ENCODE measurements around the gene ASRGL1. TPM values are rescaled to one million over a fixed set of nuclear protein-coding genes. Genes with fewer than 3 reads are reported as not detected.

Gene ASRGL1
- total and polyA plus RNA-seq, 2 of the 13 experiments (the other 11 are each of a cell fraction or from before 2014, with no cell fraction given): 50.8 to 97.5 TPM

- H3K27ac ChIP-seq (ENCODE audit: extremely low read length, insufficient read depth, low read length): peak overlapping the region; percentile 30
- no peaks in the 10 kb centered on the region for H3K9me3 ChIP-seq (ENCODE audit: low read length)
- ChIA-PET CTCF (ENCODE audit: low intra/inter-chr PET ratio, low total read pairs) (no interaction called here), POLR2A (interaction anchor here (1.5 kb wide), 1 partner anchor 116 kb away, joined by 5 read pairs; the partner anchor contains the start of gene AHNAK)
- TF ChIP-seq DNMT3B (CRISPR knock-in tag; conservative IDR thresholded peaks at IDR 0.05): no peak
- TF ChIP-seq ZNF580 (CRISPR knock-in tag; IDR thresholded peaks at IDR 0.05; ENCODE audit: borderline replicate concordance, low read depth): no peak
- 0 out of 2 replicates have a peak overlapping the region, but pooled peaks have one; percentile 23 for H3K4me2 ChIP-seq (ENCODE audit: low read depth, low read length)
- H3K9ac ChIP-seq (ENCODE audit: insufficient read depth, low read depth, low read length): no peak overlapping the region
- H2AFZ ChIP-seq (ENCODE audit: low read length): no peak overlapping the region
- H3K4me3 ChIP-seq (replicated peaks in 1 of 3; ENCODE audit: insufficient read depth in 1 of 3, low read depth in 2 of 3, low read length in 3 of 3): no peak overlapping the region
- no peaks in the 10 kb centered on the region for H3K36me3 ChIP-seq (replicated peaks in 1 of 2; ENCODE audit: control insufficient read depth in 1 of 2, insufficient read depth in 2 of 2, low read length in 2 of 2)
- DNase-seq (ENCODE audit: low spot score): no peak
- no peaks in the 10 kb centered on the region for H3K27me3 ChIP-seq (ENCODE audit: control insufficient read depth in 1 of 2, insufficient read depth in 2 of 2, low read length in 2 of 2)
- intact Hi-C loops (cut with micrococcal nuclease; ENCODE audit: unreplicated experiment) (no loop called here), in situ Hi-C loops (cut with HindIII; ENCODE audit: extremely low pct_ligation_motif_present, low pct_unique_long_range_greater_than_20kb) (no loop called here)
- FAIRE-seq: no peak
- H4K20me1 ChIP-seq (ENCODE audit: insufficient read depth, low read length): no peaks in the 10 kb centered on the region
- no peak for ATAC-seq
- H3K4me1 ChIP-seq (ENCODE audit: insufficient read depth, low read length): peaks cover 74% of the 10 kb centered on the region
- H3K79me2 ChIP-seq (ENCODE audit: insufficient read depth, low read length): no peaks in the 10 kb centered on the region
- 42% methylated on average over 11 of the region's 11 CpGs for WGBS (ENCODE audit: low lambda C conversion rate)
- BruUV-seq (replicated peaks): no TSS peak
These were observed 94.1 kb downstream of the ASRGL1 start for GRCh38 chr11:62431171-62431901.

GRCh38 chr11:62432695-62433094 lies 95.4 kb downstream of the ASRGL1 start:
- peak; percentile 26 for FAIRE-seq
- DNase-seq (ENCODE audit: low spot score): peak; percentile 71
- TF ChIP-seq PRMT3 (CRISPR knock-in tag; IDR thresholded peaks at IDR 0.05; ENCODE audit: borderline replicate concordance, low read depth) (no peak), ZNF205 (CRISPR knock-in tag; IDR thresholded peaks at IDR 0.05) (no peak), ZIK1 (CRISPR knock-in tag; IDR thresholded peaks at IDR 0.05; ENCODE audit: borderline replicate concordance, low read depth) (no peak), KLF13 (CRISPR knock-in tag; IDR thresholded peaks at IDR 0.05) (no peak), ZFP41 (CRISPR knock-in tag; IDR thresholded peaks at IDR 0.05; ENCODE audit: borderline replicate concordance) (no peak), ZNF607 (CRISPR knock-in tag; IDR thresholded peaks at IDR 0.05; ENCODE audit: borderline replicate concordance) (no peak), MED8 (CRISPR knock-in tag; IDR thresholded peaks at IDR 0.05; ENCODE audit: insufficient replicate concordance) (no peak), DDIT3 (CRISPR knock-in tag; IDR thresholded peaks at IDR 0.05) (no peak), ZNF761 (CRISPR knock-in tag; conservative IDR thresholded peaks at IDR 0.05) (no peak), ZNF678 (CRISPR knock-in tag; IDR thresholded peaks at IDR 0.05) (no peak), MXI1 (IDR thresholded peaks at IDR 0.05; ENCODE audit: borderline replicate concordance, low read depth, low read length) (no peak; the same call in 2 of the 3 replicates), ARHGAP35 (CRISPR knock-in tag; IDR thresholded peaks at IDR 0.05; ENCODE audit: borderline replicate concordance) (no peak), FIP1L1 (IDR thresholded peaks at IDR 0.05; ENCODE audit: borderline replicate concordance, insufficient read depth, low read depth, low read length) (no peak), SIX4 (CRISPR knock-in tag; IDR thresholded peaks at IDR 0.05) (no peak), ZNF354B (CRISPR knock-in tag; IDR thresholded peaks at IDR 0.05) (no peak)

More at GRCh38 chr11:62432695-62433094, 95.4 kb downstream of the ASRGL1 start:
- H3K79me2 ChIP-seq (ENCODE audit: insufficient read depth, low read length): no peaks in the 10 kb centered on the region
- H3K36me3 ChIP-seq (replicated peaks in 1 of 2; ENCODE audit: control insufficient read depth in 1 of 2, insufficient read depth in 2 of 2, low read length in 2 of 2): no peaks in the 10 kb centered on the region
- no peaks in the 10 kb centered on the region for H3K9me3 ChIP-seq (ENCODE audit: low read length)
- intact Hi-C loops (cut with micrococcal nuclease; ENCODE audit: unreplicated experiment) (loop anchor here (2.0 kb wide), 1 partner anchor 76 kb away; no protein-coding TSS in a partner anchor), in situ Hi-C loops (cut with HindIII; ENCODE audit: extremely low pct_ligation_motif_present, low pct_unique_long_range_greater_than_20kb) (no loop called here)
- BruUV-seq (replicated peaks): no TSS peak
- ChIA-PET POLR2A (interaction anchor here (0.6 to 1.5 kb wide), 2 partner anchors 114 to 119 kb away, joined by 3 to 5 read pairs; partner anchors contain the start of gene AHNAK), CTCF (ENCODE audit: low intra/inter-chr PET ratio, low total read pairs) (no interaction called here)
- peak overlapping the region; percentile 23 for H3K27ac ChIP-seq (ENCODE audit: extremely low read length, insufficient read depth, low read length)
- peak overlapping the region; percentile 44; the same call in 1 of the 2 replicates for H3K4me2 ChIP-seq (ENCODE audit: low read depth, low read length)
- H4K20me1 ChIP-seq (ENCODE audit: insufficient read depth, low read length): no peaks in the 10 kb centered on the region
- H3K9ac ChIP-seq (ENCODE audit: insufficient read depth, low read depth, low read length): no peak overlapping the region
- H3K4me3 ChIP-seq (replicated peaks in 1 of 3; ENCODE audit: insufficient read depth in 1 of 3, low read depth in 2 of 3, low read length in 3 of 3): peak overlapping the region in 1 of 3 experiments; percentile 4; a peak in 2 of 6 replicates
- H2AFZ ChIP-seq (ENCODE audit: low read length): no peak overlapping the region
- H3K27me3 ChIP-seq (ENCODE audit: control insufficient read depth in 1 of 2, insufficient read depth in 2 of 2, low read length in 2 of 2): no peaks in the 10 kb centered on the region
- peaks cover 73% of the 10 kb centered on the region for H3K4me1 ChIP-seq (ENCODE audit: insufficient read depth, low read length)
- 2% methylated on average over 9 of the region's 9 CpGs for WGBS (ENCODE audit: low lambda C conversion rate)
- ATAC-seq: peak; percentile 72

Measured in HepG2 (cell line).